GM12873 (cell line): ENCODE results near the gene PPTC7.

ENCODE experiments used
- TF ChIP-seq, protein P1 (sequence below): IDR thresholded peaks from 2 replicates; pipeline ENCODE4 v1.5.1; 2012; ENCODE audit warnings: low read depth, mild to moderate bottlenecking, moderate library complexity, low read length, control low read depth; ENCODE audit not compliant: insufficient read depth; ENCODE audit errors: missing control alignments

The PPTC7 gene

DNA sequence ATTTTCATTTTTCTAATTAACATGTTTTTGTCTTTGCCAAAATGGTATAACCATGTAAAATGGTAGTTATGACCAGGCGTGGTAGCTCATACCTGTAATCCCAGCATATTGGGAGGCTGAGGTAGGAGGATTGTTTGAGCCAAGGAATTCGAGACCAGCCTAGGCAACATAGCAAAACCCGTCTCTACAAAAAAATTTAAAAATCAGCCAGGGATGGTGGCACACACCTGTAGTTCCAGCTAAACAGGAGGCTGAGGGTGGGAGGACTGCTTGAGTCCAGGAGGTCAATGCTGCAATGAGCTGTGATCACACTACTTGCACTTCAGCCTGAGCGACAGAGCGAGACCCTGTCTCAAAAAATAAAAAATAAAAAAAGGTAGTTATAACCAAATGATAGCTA is 23.1 kb downstream of the PPTC7 start:
- TF ChIP-seq, protein P1, sequence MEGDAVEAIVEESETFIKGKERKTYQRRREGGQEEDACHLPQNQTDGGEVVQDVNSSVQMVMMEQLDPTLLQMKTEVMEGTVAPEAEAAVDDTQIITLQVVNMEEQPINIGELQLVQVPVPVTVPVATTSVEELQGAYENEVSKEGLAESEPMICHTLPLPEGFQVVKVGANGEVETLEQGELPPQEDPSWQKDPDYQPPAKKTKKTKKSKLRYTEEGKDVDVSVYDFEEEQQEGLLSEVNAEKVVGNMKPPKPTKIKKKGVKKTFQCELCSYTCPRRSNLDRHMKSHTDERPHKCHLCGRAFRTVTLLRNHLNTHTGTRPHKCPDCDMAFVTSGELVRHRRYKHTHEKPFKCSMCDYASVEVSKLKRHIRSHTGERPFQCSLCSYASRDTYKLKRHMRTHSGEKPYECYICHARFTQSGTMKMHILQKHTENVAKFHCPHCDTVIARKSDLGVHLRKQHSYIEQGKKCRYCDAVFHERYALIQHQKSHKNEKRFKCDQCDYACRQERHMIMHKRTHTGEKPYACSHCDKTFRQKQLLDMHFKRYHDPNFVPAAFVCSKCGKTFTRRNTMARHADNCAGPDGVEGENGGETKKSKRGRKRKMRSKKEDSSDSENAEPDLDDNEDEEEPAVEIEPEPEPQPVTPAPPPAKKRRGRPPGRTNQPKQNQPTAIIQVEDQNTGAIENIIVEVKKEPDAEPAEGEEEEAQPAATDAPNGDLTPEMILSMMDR, result no peak

DNA sequence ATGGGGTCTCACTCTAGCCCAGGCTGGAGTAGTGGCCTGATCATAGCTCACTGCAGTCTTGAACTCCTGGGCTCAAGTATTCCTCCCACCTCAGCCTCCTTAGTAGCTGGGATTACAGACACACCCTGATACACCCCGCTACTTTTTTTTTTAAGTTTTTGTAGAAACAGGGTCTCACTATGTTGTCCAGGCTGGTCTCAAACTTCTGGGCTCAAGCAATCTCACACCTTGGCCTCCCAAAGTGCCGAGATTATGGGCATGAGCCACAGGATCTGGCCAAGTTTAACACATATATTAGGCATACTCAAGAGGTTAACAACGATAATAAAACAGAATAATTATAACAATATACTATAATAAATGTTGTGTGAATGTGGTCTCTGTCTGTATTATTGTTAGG is 25.8 kb downstream of the PPTC7 start:
- TF ChIP-seq, protein P1, result no peak

DNA sequence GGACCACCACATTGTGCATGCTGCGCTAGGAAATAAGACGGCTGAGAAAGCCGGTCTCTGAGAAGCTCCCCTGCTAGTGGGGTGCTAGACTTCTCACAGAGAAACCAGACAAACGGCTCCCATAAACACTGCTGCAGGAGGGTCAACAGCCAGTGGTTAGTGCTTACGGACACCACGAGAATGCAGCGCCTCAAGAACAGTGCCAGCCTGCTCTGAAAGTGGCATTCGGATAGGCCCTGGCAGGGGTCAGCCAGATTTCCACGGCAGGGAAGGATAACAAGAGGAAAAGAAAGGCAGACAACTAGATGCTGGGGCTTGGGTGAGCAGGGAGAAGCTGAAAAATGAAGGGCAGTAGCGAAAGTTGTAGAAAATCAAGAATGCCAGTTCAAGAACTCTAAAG is 26.4 kb downstream of the PPTC7 start:
- TF ChIP-seq, protein P1, result no peak

DNA sequence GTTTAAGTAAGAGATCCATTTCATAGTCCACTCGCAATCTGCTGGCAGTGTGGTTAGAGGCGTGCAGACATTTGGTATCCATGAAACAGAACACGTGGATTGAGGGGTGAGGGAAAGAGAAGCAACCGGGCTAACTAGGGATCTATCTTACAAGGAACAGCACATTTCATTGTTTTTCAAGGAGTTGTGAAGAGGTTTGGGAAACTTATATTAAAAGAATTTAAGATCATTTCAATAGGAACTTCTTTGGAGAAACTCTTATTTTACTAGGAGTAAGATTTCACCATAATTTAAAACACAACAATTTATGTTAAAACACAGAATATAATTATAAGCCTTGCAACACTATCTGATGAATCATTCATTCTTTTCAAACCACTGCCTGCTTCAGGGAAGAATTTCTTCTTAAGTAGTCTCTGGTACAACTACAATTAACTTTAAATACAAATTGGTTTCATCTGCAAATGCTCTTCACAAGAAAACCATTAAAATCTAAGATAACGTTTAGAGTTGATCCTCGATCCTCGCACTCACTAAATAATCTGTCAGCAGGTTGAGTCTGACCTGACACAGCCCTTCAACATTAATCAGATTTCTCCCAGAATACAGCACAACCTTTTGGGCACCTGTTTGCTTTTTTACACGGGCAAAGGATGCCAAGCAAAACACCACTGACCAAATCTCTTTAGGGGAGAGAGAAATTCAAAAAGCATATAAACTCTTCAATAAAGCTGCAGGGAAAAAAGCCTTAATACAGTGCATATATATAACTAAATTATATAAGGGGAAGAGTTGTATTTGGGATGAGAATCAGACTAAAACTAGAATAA is 27.3 kb downstream of the PPTC7 start:
- TF ChIP-seq, protein P1, result no peak

DNA sequence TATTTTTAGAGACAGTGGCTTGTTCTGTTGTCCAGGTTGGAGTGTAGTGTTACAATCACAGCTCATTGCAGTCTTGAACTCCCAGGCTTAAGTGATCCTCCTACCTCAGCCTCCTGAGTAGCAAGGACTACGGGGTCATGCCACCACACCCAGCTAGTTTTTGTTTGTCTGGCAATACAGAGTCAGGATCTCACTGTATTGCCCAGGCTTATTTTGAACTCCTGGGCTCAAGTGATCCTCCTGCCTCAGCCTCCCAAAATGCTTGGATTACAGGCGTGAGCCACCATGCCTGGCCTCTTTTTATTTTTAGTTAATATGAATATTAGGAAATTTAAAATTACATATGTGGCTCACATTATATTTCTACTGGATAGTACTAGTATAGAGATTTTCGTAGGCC is 28.9 kb downstream of the PPTC7 start:
- TF ChIP-seq, protein P1, result no peak

DNA sequence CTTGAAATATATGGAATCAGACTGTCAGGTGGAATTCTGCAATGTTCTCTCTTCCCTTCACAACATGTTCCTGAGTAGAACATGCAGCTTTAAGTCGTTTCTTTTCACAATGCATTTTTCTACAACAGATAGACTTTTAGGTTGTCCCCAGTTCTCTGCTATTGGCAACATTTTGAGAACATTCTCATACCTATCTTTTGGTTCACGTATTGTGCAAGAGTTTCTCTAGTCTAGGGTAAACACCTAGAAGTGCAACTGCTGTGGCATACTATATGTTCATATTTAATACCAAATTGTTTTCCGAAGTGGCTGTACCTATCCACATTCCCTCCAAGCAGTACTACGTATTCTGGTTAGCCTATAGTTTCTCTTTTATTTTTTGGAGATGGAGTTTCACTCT is 32.1 kb downstream of the PPTC7 start:
- TF ChIP-seq, protein P1, result no peak

DNA sequence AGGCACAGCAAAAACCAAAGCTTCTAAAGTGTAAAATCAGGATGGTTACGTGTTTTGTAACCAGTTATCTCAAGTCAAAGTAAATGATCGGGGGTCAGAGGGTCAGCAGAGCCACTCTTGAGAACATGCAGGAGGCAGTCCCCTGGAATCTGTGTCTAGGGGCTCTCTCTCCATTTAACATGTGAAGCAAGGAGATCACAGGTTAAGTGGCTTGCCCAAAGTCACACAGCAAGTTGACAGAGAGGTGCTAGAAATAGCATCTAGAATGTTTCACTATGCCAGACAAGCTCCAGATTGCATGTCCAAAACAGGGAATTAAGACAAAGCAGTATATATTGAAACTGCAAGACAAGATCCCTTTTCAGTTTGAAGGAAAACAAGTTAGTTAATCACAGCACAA is 33.4 kb downstream of the PPTC7 start:
- TF ChIP-seq, protein P1, result no peak
